22Rv1 (cell line): Measurements from ENCODE around the gene GNG7.

ENCODE experiments used
- ZFX ChIP-seq: fragments of 450-650 bp; IDR thresholded peaks from 2 replicates; pipeline ENCODE4 v1.6.1; 2017; ENCODE audit warnings: antibody characterized with exemption, borderline replicate concordance
- TF ChIP-seq, protein P1 (sequence below): fragments of 450-650 bp; IDR thresholded peaks from 2 replicates; pipeline ENCODE4 v1.5.1; 2017; ENCODE audit warnings: mild to moderate bottlenecking

DNA sequence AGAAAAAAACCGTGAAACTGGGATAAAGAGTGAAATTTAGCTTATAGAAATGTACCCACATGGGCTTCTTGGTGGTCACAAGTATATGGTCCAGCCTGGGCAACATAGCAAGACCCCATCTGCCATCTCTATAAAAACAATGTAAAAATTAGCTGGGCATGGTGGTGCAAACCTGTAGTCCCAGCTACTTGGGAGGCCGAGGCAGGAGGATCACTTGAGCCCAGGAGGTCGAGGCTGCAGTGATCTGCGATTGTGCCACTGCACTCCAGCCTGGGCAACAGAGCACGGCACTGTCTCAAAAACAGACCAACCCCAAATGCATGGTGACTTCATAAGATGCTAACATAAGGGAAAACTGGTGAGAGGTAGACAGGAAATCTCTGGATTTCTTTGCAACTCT, 54.4 kb downstream of the GNG7 start:
- TF ChIP-seq, protein P1, sequence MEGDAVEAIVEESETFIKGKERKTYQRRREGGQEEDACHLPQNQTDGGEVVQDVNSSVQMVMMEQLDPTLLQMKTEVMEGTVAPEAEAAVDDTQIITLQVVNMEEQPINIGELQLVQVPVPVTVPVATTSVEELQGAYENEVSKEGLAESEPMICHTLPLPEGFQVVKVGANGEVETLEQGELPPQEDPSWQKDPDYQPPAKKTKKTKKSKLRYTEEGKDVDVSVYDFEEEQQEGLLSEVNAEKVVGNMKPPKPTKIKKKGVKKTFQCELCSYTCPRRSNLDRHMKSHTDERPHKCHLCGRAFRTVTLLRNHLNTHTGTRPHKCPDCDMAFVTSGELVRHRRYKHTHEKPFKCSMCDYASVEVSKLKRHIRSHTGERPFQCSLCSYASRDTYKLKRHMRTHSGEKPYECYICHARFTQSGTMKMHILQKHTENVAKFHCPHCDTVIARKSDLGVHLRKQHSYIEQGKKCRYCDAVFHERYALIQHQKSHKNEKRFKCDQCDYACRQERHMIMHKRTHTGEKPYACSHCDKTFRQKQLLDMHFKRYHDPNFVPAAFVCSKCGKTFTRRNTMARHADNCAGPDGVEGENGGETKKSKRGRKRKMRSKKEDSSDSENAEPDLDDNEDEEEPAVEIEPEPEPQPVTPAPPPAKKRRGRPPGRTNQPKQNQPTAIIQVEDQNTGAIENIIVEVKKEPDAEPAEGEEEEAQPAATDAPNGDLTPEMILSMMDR = no peak
- no peak for TF ChIP-seq ZFX
